ENCODE measurements around the gene MAG. TPM values are rescaled to one million over a fixed set of nuclear protein-coding genes. Genes with fewer than 3 reads are reported as not detected.

Gene MAG
- total RNA-seq, 2 experiments from 2014 or later = not detected

DNA sequence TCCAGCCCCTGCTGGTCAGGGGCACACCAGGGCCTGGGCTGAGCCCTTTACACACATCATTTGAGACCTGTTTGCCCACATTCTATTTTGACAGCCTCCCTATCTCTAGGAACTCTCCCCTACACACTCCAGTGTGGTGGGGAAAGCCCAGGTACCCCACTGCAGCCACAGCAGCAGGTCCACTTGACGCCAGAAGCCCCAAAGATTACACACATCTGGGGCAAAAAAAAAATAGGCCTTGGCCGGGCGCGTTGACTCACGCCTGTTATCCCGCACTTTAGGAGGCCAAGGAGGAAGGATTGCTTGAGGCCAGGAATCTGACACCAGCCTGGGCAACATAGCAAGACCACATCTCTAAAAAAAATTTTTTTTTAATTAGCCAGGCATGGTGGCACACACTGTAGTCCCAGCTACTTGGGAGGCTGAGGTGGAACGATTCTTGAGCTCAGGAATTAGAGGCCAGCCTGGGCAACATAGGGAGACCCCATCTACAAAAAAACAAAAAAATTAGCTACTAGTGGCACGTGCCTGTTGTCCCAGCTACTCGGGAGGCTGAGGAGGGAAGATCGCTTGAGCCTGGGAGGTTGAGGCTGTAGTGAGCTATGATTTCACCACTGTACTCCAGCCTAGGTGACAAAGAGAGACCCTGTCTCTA lies 19.0 kb downstream of the MAG start:
- ChIA-PET CTCF (no interaction called here), POLR2A (no interaction called here)
- Histone ChIP-seq H3K27me3 (ENCODE audit: control insufficient read depth in 1 of 2, insufficient read depth in 2 of 2, low read length in 2 of 2) (no peaks in the 10 kb centered on the region), H3K9me3 (ENCODE audit: control insufficient read depth in 1 of 2, insufficient read depth in 1 of 2, low read length in 2 of 2) (no peaks in the 10 kb centered on the region), H3K4me1 (ENCODE audit: insufficient read depth, low read length) (no peaks in the 10 kb centered on the region), H3K27ac (ENCODE audit: low read depth in 1 of 2, low read length in 2 of 2) (no peak overlapping the region), H3K36me3 (ENCODE audit: insufficient read depth, low read length) (no peaks in the 10 kb centered on the region), H3K4me3 (ENCODE audit: low read length) (no peak overlapping the region)
- ATAC-seq (ENCODE audit: poor library complexity) (no peak), DNase-seq (no peak)
- H3K36me3 Mint-ChIP-seq (ENCODE audit: low read depth) = no peaks in the 10 kb centered on the region
- H3K4me3 Mint-ChIP-seq = no peak overlapping the region
- intact Hi-C loops (cut with DNase I, micrococcal nuclease) = no loop called here
- H3K27ac Mint-ChIP-seq = no peak overlapping the region
- H3K9me3 Mint-ChIP-seq = no peaks in the 10 kb centered on the region
- no peaks in the 10 kb centered on the region for H3K27me3 Mint-ChIP-seq
- TF ChIP-seq, protein P1, sequence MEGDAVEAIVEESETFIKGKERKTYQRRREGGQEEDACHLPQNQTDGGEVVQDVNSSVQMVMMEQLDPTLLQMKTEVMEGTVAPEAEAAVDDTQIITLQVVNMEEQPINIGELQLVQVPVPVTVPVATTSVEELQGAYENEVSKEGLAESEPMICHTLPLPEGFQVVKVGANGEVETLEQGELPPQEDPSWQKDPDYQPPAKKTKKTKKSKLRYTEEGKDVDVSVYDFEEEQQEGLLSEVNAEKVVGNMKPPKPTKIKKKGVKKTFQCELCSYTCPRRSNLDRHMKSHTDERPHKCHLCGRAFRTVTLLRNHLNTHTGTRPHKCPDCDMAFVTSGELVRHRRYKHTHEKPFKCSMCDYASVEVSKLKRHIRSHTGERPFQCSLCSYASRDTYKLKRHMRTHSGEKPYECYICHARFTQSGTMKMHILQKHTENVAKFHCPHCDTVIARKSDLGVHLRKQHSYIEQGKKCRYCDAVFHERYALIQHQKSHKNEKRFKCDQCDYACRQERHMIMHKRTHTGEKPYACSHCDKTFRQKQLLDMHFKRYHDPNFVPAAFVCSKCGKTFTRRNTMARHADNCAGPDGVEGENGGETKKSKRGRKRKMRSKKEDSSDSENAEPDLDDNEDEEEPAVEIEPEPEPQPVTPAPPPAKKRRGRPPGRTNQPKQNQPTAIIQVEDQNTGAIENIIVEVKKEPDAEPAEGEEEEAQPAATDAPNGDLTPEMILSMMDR (IDR thresholded peaks at IDR 0.05) = no peak
- no peaks in the 10 kb centered on the region for H3K4me1 Mint-ChIP-seq (ENCODE audit: low read depth)

DNA sequence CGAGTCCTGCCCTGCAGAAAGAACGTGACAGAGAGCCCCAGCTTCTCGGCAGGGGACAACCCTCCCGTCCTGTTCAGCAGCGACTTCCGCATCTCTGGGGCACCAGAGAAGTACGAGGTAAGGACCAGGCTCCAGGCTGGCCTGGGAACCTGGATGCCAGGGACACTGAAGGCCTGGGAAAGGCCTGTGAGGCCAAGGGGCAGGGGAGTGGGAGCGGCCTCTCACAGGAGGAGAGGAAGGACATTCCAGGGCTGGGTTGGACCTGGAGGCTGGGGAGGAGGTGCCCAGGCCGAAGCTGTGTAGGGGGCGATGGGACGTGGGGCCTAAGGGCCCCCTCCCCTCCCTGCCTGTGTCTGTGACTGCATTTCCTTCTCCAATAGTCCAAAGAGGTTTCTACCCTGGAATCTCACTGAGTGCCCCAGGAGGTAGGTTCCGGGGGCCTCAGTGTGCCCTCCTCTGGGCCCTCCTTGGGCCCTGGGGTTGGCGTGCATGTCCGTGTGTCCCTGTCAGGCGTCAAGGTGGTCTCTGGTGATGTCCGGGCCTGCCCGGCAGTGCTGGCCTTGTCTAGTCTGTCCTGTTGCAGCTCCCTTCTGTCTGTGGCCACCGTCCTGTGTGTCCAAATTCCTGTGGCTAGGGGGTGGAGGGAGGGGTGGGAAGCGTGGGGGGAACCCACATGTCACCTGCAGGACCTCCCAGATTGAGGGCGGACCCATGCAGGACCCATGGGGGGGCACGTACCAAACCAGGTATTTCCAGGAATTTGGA lies 20.1 kb downstream of the MAG start:
- intact Hi-C loops (cut with DNase I, micrococcal nuclease) = no loop called here
- Mint-ChIP-seq H3K27me3 (no peaks in the 10 kb centered on the region), H3K9me3 (no peaks in the 10 kb centered on the region), H3K4me3 (no peak overlapping the region), H3K36me3 (ENCODE audit: low read depth) (no peaks in the 10 kb centered on the region), H3K27ac (no peak overlapping the region), H3K4me1 (ENCODE audit: low read depth) (no peaks in the 10 kb centered on the region)
- ChIA-PET POLR2A (no interaction called here), CTCF (no interaction called here)
- H3K27me3 ChIP-seq (ENCODE audit: control insufficient read depth in 1 of 2, insufficient read depth in 2 of 2, low read length in 2 of 2) = no peaks in the 10 kb centered on the region
- TF ChIP-seq, protein P1 (IDR thresholded peaks at IDR 0.05) = no peak
- no peak for ATAC-seq (ENCODE audit: poor library complexity)
- no peaks in the 10 kb centered on the region for H3K4me1 ChIP-seq (ENCODE audit: insufficient read depth, low read length)
- no peak overlapping the region for H3K4me3 ChIP-seq (ENCODE audit: low read length)
- H3K9me3 ChIP-seq (ENCODE audit: control insufficient read depth in 1 of 2, insufficient read depth in 1 of 2, low read length in 2 of 2) = no peaks in the 10 kb centered on the region
- H3K27ac ChIP-seq (ENCODE audit: low read depth in 1 of 2, low read length in 2 of 2) = no peak overlapping the region
- H3K36me3 ChIP-seq (ENCODE audit: insufficient read depth, low read length) = no peaks in the 10 kb centered on the region
- DNase-seq = no peak

DNA sequence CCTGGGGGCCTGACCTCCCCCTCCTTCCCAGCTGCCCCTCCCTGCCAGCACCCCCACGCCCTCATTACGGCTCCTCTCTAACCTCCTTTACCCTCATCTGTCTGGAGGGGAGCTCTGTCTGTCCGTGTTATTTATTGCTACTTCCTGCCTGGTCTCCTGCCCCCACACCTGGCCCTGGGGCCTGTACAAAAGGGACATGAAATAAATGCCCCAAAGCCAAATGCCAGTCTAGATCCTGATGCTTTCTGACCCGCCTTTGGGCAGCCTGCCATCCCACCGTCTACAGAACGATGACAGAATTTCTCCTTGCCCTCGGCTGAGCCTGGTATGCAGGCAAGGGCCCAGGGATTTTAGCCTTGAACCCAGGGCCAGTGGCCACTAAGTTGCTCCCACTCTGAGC lies 21.6 kb downstream of the MAG start:
- no peaks in the 10 kb centered on the region for H3K9me3 ChIP-seq (ENCODE audit: control insufficient read depth in 1 of 2, insufficient read depth in 1 of 2, low read length in 2 of 2)
- H3K36me3 Mint-ChIP-seq (ENCODE audit: low read depth) = no peaks in the 10 kb centered on the region
- no peak overlapping the region for H3K27ac Mint-ChIP-seq
- POLR2A ChIA-PET = no interaction called here
- no peaks in the 10 kb centered on the region for H3K36me3 ChIP-seq (ENCODE audit: insufficient read depth, low read length)
- ATAC-seq (ENCODE audit: poor library complexity) = no peak
- CTCF ChIA-PET = no interaction called here
- intact Hi-C loops (cut with DNase I, micrococcal nuclease) = no loop called here
- H3K27me3 Mint-ChIP-seq = no peaks in the 10 kb centered on the region
- peaks cover 3% of the 10 kb centered on the region for H3K4me1 ChIP-seq (ENCODE audit: insufficient read depth, low read length)
- H3K9me3 Mint-ChIP-seq = no peaks in the 10 kb centered on the region
- H3K27ac ChIP-seq (ENCODE audit: low read depth in 1 of 2, low read length in 2 of 2) = no peak overlapping the region
- no peak for DNase-seq
- H3K4me3 Mint-ChIP-seq = no peak overlapping the region
- no peak overlapping the region for H3K4me3 ChIP-seq (ENCODE audit: low read length)
- no peaks in the 10 kb centered on the region for H3K27me3 ChIP-seq (ENCODE audit: control insufficient read depth in 1 of 2, insufficient read depth in 2 of 2, low read length in 2 of 2)
- TF ChIP-seq, protein P1 (IDR thresholded peaks at IDR 0.05) = no peak
- no peaks in the 10 kb centered on the region for H3K4me1 Mint-ChIP-seq (ENCODE audit: low read depth)

Measured in CD4-positive, alpha-beta T cell (primary cell).